HL-60 (cell line): ENCODE results near the gene CACFD1.

ENCODE experiments used
- DNase-seq, 2 experiments: peaks; one replicate each; pipeline ENCODE4 v3.0.0-alpha.2; 2010 to 2020; ENCODE audit warnings: low read depth in 1 of 2, low spot score in 1 of 2
- H3K27ac ChIP-seq: fragments of 250-450 bp; sonication (Bioruptor Pico); replicated peaks from 2 replicates; pipeline ENCODE4 v1.5.1; 2020; ENCODE audit warnings: mild to moderate bottlenecking, moderate library complexity
- H3K27me3 ChIP-seq: fragments of 250-450 bp; sonication (Bioruptor Pico); 2 replicates; pipeline ENCODE4 v1.5.1; 2021; ENCODE audit warnings: mild to moderate bottlenecking, moderate library complexity; ENCODE audit not compliant: insufficient read depth, poor library complexity, severe bottlenecking
- H3K4me3 ChIP-seq: replicated peaks from 2 replicates; pipeline ENCODE4 v1.5.1; 2011; ENCODE audit warnings: mild to moderate bottlenecking, control low read depth, low read length; ENCODE audit not compliant: insufficient read depth
- CTCF ChIP-seq: IDR thresholded peaks from one replicate; pipeline ENCODE4 v1.5.1; 2011; ENCODE audit warnings: low read length, control low read depth, inconsistent platforms; ENCODE audit not compliant: insufficient read depth
- GABPA ChIP-seq: IDR thresholded peaks from 2 replicates; pipeline ENCODE4 v1.6.1; 2012; ENCODE audit warnings: low read depth
- POLR2AphosphoS5 ChIP-seq: IDR thresholded peaks from 2 replicates; pipeline ENCODE4 v1.6.1; 2012; ENCODE audit warnings: low read depth
- REST ChIP-seq: IDR thresholded peaks from 2 replicates; pipeline ENCODE4 v1.6.1; 2012; ENCODE audit warnings: low read depth; ENCODE audit not compliant: insufficient replicate concordance
- SPI1 ChIP-seq: IDR thresholded peaks from 2 replicates; pipeline ENCODE4 v1.6.1; 2012; ENCODE audit warnings: low read depth, mild to moderate bottlenecking, borderline replicate concordance

CACFD1 gene

GRCh38 chr9:133437753-133438531 lies 21.8 kb upstream of the CACFD1 start:
- TF ChIP-seq SPI1: no peak
- no peak for TF ChIP-seq REST
- no peak for TF ChIP-seq CTCF
- no peak for TF ChIP-seq GABPA
- TF ChIP-seq POLR2AphosphoS5: no peak
- Histone ChIP-seq H3K4me3 (no peak overlapping the region), H3K27ac (no peak overlapping the region), H3K27me3 (no peaks in the 10 kb centered on the region)
- no peak for DNase-seq

GRCh38 chr9:133439337-133439736 lies 20.4 kb upstream of the CACFD1 start:
- TF ChIP-seq SPI1 (no peak), REST (no peak), GABPA (no peak), POLR2AphosphoS5 (no peak), CTCF (no peak)
- Histone ChIP-seq H3K4me3 (no peak overlapping the region), H3K27ac (no peak overlapping the region), H3K27me3 (no peaks in the 10 kb centered on the region)
- DNase-seq: no peak

GRCh38 chr9:133440874-133441273 lies 18.9 kb upstream of the CACFD1 start:
- no peak overlapping the region for H3K4me3 ChIP-seq
- DNase-seq: no peak
- H3K27me3 ChIP-seq: no peaks in the 10 kb centered on the region
- no peak overlapping the region for H3K27ac ChIP-seq
- TF ChIP-seq SPI1 (no peak), CTCF (no peak), POLR2AphosphoS5 (no peak), REST (no peak), GABPA (no peak)
